DMS53 treated with DMSO at 0.1 percent for 48 hours (cell line): ENCODE data around the gene ATP11A.
"Not testable (repeated sequence)": the region's sequence is repeated elsewhere in the genome, so short reads cannot be mapped to it uniquely, and the experiment has no call there.

ENCODE experiments used
- DNase-seq: peaks from one replicate; lab custom pipeline; 2025; ENCODE audit not compliant: unreplicated experiment; lab: John Stamatoyannopoulos, UW

ATP11A gene

DNA sequence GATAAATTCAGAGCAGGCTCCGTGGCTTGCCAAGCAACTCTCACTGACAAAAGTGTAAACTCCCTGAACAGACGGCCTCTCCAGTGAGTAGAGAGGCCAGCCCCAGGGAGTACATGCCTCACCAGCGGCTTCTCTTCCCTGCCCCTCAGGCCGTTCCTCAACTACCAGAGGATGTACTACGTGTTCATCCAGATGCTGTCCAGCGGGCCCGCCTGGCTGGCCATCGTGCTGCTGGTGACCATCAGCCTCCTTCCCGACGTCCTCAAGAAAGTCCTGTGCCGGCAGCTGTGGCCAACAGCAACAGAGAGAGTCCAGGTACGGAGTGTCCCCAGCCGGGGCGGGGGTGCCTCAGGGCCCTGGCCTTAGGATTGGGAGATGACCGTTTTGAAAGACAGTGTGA lies 185.8 kb downstream of the ATP11A start:
- DNase-seq = no peak

DNA sequence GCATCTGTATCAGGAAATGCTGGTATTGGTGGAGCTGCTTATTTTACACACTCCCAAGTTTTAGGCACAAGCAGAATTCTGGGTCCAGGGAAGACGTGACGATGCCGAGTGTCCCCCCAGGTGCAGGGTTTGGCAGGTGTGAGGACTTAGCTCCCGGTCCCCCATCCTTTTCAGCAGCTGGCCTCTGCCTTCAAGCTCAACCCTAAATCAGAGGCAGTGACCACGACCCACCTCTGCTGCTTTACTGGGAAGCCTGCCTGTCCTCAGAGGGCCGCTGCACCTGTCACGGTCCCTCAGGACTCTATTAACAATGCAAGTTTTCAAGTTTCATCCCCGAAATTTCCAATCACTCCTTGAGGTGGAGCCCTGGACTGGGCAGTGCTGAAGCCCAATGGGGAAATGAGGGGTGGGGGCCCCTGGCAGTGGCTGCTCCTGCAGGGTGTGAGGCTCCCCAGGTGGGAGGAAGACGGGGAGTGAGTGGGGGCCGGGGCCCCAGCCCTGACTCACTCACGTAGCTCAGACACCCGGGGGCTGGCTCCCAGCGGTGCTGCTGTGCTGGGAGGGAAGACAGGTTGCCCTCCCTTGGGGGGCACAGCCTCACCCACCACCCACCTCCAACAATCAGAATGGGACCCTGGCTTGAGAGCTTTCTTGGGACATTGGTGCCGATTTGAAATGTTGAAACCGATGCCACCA lies 186.6 kb downstream of the ATP11A start:
- DNase-seq = no peak

DNA sequence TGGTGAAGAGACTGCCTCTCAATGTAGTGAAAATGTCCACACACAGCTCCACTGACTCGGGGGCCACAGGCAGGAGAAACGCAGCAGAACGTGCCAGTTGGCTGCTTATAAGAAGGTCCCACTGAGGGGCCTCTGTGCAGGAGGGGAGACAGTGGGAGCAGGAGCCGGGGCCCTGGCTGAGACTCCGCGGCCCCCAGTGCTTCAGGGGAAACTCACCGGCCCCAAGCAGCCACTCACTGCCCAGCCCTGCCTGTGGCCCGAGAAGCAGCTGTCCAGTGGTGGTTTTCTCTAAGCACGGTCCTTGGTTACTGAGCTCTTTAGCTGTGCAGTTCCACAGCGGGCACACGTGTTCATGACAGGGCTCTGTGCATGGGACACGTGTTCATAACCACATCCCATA lies 187.2 kb downstream of the ATP11A start:
- no peak for DNase-seq

DNA sequence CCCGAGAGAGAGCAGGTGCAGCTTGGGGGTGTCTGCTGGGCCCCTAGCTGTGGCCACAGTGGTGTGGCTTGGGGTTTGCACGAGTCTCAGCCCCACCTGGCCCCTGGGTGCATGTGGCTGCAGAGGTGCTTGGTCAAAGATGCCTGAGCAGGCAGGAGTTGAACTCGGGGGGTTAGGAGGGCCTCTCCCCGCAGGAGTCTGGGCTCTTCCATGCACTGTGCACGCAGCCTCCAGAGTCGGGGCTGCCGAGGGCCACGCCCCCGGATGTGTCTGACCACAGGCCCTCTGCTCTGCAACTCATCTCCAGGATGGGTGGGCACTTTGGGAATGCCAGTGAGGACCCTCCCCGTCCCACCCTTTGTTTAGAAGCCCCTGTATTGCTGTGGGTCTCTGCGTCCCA lies 187.7 kb downstream of the ATP11A start:
- DNase-seq = no peak

DNA sequence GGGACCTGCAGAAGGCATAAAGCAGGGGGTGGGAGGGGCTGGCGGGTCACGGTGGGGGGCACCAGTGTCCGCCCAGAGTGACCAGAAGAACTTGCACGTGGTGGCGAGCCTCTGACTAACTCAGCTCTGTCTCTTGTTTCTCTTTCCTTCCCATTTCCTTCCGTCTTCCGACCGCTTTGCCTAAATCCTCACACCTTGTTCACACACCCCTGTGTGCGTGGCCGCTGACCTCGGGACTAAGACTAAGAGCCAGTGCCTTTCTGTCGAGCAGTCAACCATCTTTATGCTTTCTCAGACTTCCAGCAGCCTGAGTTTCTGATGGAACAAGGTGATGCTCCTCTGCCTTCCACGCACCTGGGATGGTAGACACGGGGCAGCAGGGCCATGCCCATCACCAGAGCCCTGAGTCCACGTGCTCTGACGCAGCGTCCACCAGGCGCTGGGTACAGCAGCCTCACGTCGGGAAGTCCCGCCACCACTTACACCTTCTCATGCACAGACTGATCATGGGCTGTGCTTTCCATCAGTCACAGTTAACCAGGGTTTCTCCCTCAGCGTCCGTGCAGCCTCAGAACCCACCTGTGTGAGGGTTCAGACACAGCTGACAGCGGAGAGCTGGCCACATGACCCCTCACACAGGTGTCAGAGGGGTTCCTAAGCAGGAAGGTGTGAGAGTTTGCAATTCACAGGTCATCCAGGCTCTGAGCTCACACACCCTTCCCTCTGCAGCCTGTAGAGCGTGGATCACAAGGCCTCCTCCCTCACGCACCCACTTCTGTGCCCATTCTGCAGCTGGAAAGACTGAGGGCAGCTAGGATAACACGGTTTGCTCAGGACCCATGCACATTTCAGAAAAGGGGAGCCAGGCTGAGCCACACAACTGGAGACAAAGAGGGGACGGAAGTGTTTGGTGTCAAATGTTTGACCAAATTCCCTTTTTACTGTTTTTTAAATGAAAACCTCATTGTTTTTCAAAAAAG lies 188.4 kb downstream of the ATP11A start:
- DNase-seq = no peak

DNA sequence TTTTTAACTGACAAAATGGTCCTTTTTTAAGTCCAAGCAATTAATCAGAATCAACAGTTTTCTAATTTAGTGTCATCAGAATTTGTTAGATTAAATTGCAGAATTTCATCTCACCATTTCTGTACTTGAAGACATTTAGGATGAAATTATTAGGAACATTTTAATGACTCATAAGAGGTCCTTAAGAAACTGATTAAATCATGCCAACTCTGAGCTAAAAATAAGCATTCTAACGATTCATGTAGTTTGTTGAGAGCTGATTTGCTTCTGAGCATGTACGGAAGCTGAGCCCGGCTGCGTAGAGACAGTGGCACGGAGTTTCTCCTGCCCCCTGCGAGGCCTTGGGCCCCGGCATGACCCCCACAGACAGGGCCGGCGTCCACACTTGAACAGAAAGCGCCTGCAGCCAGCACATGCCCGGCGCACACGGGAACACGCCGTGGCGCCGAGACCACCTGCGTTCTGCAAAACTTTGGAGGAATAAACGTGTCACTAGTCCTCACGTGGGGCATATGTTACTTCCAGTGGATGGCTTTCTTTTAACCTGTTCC lies 189.5 kb downstream of the ATP11A start:
- no peak for DNase-seq

DNA sequence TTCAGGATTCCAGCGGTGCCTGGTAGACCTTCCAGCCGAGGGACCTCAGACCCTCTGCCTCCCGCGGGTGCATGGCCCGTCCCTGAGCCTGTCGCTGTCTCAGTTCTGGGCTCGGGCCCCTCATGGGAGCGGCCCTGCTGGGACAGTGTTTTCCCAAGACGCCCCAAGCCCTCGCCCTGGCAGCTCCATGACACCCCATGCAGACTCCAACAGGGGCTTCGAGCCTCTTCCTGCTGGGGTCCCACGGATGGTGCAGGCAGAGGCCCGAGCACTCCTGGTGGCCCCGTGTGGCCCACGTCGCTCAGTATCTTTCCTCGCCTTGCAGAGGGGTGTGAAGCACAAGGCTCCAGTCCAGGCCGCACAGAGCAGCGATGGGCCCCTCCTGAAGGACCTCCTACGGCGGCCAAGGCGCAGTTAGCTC lies 190.4 kb downstream of the ATP11A start:
- no peak for DNase-seq

DNA sequence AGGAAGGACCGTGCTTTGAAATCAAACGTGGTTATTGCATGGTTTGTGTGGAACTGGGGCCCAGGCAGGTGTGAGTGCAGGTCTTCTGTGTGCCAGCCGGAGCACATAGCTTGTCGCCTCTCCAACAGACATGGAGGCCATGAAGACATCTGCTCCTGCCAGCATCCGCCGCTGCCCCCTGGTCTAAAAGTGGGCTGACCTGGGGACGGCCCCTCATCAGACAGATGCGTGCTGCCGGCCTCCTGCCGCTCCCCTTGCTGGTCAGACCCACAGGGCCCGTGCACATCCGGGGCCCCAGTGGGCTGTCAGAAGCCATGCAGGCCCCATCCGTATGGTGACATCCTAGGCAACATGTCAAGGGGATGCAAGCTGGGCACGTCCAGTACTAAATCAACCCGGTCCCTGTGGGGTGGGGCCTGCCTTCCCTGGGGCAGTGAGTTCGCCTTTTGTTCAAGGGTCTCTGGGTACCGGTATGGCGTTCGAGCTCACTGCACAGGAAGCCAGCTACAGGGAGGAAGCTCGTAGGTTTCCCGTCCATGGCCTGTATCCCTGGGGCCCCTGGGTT lies 191.2 kb downstream of the ATP11A start:
- DNase-seq = no peak

DNA sequence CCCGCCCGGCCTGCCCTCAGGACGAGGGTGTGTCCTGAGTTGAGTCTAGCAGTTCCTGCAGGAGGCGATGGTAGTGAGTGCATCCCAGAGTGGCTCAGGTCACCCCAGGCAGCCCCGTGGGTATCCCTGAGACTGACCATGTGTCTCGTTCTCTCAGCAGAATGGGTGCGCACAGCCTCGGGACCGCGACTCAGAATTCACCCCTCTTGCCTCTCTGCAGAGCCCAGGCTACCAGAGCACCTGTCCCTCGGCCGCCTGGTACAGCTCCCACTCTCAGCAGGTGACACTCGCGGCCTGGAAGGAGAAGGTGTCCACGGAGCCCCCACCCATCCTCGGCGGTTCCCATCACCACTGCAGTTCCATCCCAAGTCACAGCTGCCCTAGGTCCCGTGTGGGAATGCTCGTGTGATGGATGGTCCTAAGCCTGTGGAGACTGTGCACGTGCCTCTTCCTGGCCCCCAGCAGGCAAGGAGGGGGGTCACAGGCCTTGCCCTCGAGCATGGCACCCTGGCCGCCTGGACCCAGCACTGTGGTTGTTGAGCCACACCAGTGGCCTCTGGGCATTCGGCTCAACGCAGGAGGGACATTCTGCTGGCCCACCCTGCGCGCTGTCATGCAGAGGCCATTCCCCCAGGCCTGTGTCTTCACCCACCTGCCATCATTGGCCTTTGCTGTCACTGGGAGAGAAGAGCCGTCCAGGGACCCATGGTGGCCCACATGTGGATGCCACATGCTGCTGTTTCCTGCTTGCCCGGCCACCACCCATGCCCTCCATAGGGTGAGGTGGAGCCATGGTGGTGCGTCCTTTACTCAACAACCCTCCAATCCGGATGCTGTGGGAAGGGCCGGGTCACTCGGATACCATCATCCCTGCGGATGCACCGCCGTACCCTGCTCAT lies 192.1 kb downstream of the ATP11A start:
- no peak for DNase-seq

DNA sequence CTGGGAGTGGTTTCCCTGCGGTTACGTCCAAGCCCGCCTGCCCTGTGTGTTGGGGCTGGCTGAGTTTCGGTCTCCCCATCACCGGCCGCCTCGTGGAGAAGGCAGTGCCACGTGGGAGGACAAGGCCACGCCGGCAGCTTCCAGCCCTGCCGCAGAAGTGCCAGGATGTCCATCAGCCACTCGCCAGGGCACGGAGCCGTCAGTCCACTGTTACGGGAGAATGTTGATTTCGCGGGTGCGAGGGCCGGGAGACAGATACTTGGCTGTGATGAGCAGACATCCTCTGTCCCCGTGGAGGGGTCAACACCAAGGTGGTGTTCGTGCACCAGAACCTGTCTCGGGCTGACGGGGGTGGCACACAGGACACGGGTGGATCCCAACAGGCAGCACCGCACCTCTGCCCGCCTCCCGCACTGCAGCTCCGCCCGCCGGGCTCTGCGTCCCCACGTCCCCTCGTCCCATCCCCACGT lies 192.8 kb downstream of the ATP11A start:
- DNase-seq = no peak

DNA sequence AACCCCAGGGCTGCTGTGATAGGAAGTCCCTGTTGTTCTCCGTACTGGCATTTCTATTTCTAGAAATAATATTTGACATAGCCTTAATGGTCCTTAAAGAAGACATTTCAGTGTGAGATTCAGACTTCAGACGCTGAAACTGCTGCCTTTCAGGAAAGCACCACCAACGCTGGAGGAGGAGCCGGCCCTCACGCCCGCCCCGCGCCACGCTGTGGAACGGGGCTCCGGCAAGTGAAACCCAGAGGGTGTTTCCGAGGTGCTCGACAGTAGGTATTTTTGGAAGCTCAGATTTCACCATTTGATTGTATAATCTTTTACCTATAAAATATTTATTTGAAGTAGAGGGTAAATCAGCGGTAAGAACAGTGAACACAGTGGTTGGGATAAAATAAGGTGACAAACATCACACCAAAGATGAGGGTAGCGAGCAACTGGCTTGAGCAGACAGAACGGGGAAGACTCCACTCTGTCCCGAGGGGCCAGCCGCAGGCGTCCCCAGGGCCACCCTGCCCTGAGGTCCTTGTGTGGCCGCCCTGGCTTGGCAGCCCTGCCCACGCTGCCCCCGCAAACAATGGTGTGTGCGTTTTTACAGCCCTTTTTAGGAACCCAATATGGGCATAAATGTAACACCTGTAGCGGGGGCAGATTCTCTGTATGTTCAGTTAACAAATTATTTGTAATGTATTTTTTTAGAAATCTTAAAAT lies 193.6 kb downstream of the ATP11A start:
- DNase-seq = no peak

DNA sequence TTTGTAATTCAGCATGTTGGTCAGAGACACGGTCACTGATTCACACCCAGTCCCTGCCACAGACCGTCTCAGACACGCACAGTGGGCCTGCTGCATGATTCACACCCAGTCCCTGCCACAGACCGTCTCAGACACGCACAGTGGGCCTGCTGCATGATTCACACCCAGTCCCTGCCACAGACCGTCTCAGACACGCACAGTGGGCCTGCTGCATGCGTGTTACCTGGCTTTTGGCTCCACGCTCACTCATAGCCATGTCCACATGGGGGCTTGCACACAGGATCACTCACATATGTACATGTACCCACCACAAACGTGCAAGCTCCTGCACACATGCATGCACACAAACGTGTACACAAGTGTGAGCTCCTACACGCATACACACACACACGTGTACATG lies 194.9 kb downstream of the ATP11A start:
- not testable (repeated sequence) for DNase-seq

DNA sequence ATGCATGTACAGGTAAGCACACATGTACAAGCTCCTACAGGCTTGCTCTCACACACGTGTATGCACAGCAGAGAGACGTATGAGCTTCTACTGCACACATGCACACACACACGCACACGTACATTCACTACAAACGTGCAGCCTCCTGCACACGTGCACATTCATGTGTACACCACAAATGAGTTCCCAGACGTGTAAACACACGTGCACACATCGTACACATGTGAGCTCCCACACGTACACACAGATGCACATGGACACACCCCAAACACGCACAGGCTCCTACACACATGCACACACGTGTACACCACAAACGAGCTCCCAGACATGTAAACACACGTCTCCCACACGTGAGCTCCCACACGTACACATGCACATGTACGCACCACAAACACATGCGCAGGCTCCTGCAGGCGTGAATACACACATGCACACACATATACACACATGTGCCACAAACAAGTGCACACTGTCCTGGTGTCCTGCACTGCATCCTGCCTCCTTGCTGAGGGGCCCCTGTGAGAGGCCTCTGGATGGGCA lies 195.5 kb downstream of the ATP11A start:
- no peak for DNase-seq

DNA sequence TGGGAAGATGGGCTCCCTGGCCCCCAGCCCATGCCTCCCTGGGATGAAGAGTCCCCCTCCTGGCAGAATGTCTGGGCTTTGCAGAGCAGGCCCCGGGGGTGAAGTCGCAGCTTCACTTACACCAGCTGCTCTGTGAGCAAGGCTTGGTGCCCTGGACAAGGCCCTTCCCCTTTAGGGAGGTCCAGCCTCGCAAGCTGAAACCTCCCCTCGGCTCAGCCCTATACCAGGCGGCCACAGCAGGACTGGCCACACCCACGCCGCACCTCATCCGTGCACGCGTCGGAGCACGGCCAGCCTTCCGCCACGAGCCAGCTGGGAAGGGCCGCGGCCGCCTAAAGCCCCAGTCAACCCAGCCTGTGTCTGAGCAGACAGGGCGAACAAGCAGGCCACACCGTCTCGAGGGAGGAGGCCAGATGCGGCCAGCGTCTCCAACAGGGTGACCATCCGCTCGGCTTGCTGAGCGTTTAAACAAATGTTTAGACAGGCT lies 196.0 kb downstream of the ATP11A start:
- DNase-seq = peak; percentile 56

DNA sequence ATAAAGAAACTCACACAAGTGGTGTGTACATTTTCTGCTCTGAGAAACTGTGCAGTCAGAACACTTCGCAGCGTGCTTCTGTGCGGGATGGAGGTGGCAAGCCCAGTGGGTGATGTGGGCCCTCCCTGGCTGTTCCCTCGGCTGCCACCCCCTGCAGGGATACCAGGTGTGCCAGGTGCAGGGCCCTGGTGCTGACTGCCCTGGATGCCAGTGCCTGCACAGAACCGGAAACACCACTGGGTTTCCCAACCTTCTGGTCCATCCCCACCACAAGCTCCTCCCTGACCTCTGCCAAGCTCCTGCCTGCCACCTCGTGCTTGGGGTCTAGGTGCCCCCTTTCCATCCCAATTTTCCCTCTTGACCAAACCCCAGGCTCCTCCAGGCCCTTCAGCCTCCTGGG lies 197.3 kb downstream of the ATP11A start:
- no peak for DNase-seq

DNA sequence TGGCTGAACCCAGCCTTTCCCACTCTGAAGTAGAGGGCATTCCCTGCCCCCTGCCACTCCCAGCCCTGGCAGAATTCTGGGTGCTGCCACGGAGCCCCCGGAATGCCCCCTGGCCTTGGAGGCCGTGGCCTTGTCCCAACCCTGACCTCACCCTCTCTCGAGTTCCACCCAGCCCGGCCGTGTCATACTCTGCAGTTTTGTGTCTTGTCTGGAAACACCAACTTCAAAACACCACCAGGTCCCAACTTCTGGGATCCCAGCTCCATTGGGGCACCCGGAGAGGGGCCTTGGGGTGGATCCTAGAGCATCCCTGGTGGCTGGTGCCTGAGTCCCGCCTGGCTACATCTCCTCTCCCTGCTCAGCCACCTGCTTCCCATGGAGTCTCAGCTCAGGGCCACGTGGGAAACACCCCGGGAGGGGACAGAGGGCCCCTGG lies 197.7 kb downstream of the ATP11A start:
- no peak for DNase-seq

DNA sequence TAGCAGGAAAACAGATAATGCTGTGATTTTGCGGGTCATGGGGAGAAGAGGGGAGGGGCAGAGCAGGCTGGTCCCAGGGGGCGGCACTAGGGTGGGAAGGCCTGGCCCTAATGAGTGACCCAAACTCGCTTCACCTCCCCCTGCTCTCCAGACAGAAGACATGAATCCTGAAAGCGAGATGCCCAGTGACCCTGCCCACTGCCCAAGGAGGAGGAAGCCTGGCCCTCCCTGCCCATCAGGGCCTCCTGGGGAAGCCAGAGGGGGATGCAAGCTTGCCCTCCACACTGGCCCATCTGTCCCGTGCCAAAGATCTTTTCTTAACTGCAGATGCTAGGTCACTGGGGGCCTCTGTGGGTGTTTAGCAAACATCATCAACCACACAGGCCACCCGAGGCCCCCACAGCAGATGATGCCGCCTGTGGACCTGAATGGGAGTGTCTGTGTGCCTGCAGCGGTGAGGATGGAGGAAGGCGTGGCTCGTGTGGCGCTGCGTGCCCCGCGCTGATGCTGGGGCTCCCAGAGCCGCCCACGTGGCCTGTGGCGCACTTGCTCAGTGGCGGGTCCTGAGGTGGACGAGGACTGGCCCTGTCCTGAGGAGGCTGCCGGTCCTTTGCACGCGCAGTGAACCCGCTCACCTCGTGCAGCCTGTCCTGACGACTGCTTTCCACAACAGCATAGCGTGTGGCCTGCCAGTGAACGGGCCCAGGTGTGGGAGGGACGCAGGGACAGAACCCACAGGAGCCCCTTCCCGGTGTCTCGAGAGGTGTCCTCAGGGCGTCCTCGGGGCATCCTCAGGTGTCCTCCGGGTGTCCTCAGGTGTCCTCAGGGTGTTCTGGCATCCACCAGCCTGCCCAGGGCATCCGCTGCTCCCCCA lies 198.6 kb downstream of the ATP11A start:
- DNase-seq = no peak
